Measurements from ENCODE around the gene OR2AE1.

Gene OR2AE1

GRCh38 chr7:99863847-99864440 is 12.9 kb downstream of the OR2AE1 start:
- no peak overlapping the region for H3K4me3 ChIP-seq (replicated peaks; ENCODE audit: low read depth, low read length)
- TF ChIP-seq CTCF (IDR thresholded peaks at IDR 0.05; ENCODE audit: low read depth, low read length, missing control alignments): no peak
- no peak for DNase-seq (ENCODE audit: extremely low read depth, low read depth)

- TF ChIP-seq CTCF (IDR thresholded peaks at IDR 0.05; ENCODE audit: low read depth, low read length, missing control alignments): no peak
- no peak overlapping the region for H3K4me3 ChIP-seq (replicated peaks; ENCODE audit: low read depth, low read length)
- no peak for DNase-seq (ENCODE audit: extremely low read depth, low read depth)
Measured at GRCh38 chr7:99860281-99861127, 16.3 kb downstream of the OR2AE1 start.

- DNase-seq (ENCODE audit: extremely low read depth, low read depth): no peak
- H3K4me3 ChIP-seq (replicated peaks; ENCODE audit: low read depth, low read length): no peak overlapping the region
- no peak for TF ChIP-seq CTCF (IDR thresholded peaks at IDR 0.05; ENCODE audit: low read depth, low read length, missing control alignments)
Measured at GRCh38 chr7:99855236-99855635, 21.6 kb downstream of the OR2AE1 start.

- no peak overlapping the region for H3K4me3 ChIP-seq (replicated peaks; ENCODE audit: low read depth, low read length)
- DNase-seq (ENCODE audit: extremely low read depth, low read depth): no peak
- TF ChIP-seq CTCF (IDR thresholded peaks at IDR 0.05; ENCODE audit: low read depth, low read length, missing control alignments): no peak
Measured at GRCh38 chr7:99848420-99849216, 28.2 kb downstream of the OR2AE1 start.

GRCh38 chr7:99844328-99844727 is 32.5 kb downstream of the OR2AE1 start:
- DNase-seq (ENCODE audit: extremely low read depth, low read depth): no peak
- TF ChIP-seq CTCF (IDR thresholded peaks at IDR 0.05; ENCODE audit: low read depth, low read length, missing control alignments): no peak
- no peak overlapping the region for H3K4me3 ChIP-seq (replicated peaks; ENCODE audit: low read depth, low read length)

GRCh38 chr7:99843808-99844207 is 33.0 kb downstream of the OR2AE1 start:
- no peak for TF ChIP-seq CTCF (IDR thresholded peaks at IDR 0.05; ENCODE audit: low read depth, low read length, missing control alignments)
- no peak for DNase-seq (ENCODE audit: extremely low read depth, low read depth)
- no peak overlapping the region for H3K4me3 ChIP-seq (replicated peaks; ENCODE audit: low read depth, low read length)
